Uterus (tissue), 2 donors: Measurements from ENCODE around the gene COL1A1.

Experiments
- POLR2A ChIP-seq, 2 donors: fragments of 450-650 bp; IDR thresholded peaks; one replicate each; pipeline ENCODE4 v1.6.1; 2016; ENCODE audit warnings: antibody characterized with exemption in 2 of 2, mild to moderate bottlenecking in 1 of 2, moderate library complexity in 1 of 2
- TF ChIP-seq, protein P1 (sequence below), 4 experiments: fragments of 200-600 bp in 2 of 4; fragments of 450-650 bp in 2 of 4; sonication (generic) in 2 of 4; IDR thresholded peaks; one replicate each; pipeline ENCODE4 v1.5.1; 2016 to 2019; ENCODE audit warnings: antibody characterized with exemption in 4 of 4, mild to moderate bottlenecking in 2 of 4, moderate library complexity in 1 of 4

DNA sequence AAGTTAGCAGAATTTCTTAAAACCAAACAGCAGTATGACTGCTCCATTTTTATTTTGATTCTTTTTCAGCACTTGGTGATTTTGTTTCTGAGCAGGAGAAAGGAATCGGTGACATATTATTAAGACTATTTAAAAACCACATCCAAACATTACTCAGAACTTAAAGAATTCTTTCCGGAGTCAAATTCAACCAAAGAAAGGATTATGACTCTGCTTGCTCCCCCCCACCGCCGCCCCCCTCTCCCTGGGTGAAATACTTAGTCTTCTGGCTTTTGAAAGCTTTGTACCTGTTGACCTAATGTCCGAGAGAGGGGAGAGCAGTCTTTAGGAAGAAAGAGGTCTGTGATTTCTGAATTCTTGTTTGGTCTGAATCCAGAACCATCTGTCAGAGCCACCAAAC lies 17.9 kb upstream of the COL1A1 start:
- TF ChIP-seq, protein P1, sequence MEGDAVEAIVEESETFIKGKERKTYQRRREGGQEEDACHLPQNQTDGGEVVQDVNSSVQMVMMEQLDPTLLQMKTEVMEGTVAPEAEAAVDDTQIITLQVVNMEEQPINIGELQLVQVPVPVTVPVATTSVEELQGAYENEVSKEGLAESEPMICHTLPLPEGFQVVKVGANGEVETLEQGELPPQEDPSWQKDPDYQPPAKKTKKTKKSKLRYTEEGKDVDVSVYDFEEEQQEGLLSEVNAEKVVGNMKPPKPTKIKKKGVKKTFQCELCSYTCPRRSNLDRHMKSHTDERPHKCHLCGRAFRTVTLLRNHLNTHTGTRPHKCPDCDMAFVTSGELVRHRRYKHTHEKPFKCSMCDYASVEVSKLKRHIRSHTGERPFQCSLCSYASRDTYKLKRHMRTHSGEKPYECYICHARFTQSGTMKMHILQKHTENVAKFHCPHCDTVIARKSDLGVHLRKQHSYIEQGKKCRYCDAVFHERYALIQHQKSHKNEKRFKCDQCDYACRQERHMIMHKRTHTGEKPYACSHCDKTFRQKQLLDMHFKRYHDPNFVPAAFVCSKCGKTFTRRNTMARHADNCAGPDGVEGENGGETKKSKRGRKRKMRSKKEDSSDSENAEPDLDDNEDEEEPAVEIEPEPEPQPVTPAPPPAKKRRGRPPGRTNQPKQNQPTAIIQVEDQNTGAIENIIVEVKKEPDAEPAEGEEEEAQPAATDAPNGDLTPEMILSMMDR (IDR thresholded peaks at IDR 0.05): no peak
- TF ChIP-seq POLR2A (IDR thresholded peaks at IDR 0.05): no peak
